ENCODE measurements around the gene DBF4B.
"Not testable (repeated sequence)": the region's sequence is repeated elsewhere in the genome, so short reads cannot be mapped to it uniquely, and the experiment has no call there.

DBF4B gene

GRCh38 chr17:44708401-44709263, at the start of gene DBF4B:
Gene DBF4B, plus strand, starts transcription at chr17:44708665. Its CDS starts 156 bp downstream, at chr17:44708821.
- peak; percentile 78 for DNase-seq

- DNase-seq = no peak
Observed at GRCh38 chr17:44661835-44662234, 46.6 kb upstream of the DBF4B start.

DNA sequence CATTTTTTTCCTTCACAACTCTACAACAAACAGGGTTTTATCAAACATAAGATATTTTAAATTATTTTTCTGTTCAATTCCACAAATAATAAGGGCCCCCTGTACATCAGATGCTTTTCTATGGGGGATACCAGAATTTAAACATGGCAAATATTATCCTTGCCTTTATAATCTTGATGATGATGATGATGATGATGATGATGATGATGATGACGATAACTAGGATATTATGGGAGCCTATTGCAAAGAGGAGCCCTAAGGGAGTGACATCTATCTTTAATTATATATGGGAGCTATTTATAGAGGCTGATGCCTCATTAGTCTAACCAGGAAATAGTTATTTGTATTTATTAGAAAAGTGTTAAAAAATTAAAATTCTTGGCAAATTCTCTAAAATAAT, 45.4 kb upstream of the DBF4B start:
- no peak for DNase-seq

GRCh38 chr17:44664867-44665266, 43.6 kb upstream of the DBF4B start:
- no peak for DNase-seq

- DNase-seq = no peak
Observed at GRCh38 chr17:44666006-44666405, 42.5 kb upstream of the DBF4B start.

DNA sequence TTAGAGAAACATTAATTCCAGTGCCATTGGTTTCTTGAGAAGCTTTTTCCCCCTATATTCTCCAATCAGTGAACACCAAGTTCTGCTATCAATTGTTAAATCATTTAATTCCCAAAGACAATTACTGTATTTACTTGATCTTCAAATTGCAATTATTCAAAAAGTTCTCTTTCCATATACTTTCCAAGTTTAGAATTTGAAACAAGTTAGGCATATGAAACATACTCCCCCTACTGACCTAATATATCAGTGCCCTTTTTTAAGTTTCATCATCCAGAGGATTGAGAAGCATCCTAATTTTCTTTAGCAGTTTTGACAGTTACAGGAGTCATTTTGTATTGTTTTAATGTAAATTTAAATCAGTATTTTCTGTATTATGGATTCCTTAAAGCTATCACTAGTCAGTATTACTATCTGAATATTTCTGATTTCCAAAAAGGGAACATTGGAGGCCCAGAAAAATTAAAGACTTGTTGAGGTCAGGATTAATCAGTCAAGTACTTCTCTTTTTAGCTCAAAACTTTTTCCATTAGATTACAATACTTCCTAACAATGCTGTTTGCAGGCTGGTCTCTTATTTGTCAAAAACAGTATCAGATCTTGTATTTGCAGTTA, 35.9 kb upstream of the DBF4B start:
- DNase-seq = no peak

DNA sequence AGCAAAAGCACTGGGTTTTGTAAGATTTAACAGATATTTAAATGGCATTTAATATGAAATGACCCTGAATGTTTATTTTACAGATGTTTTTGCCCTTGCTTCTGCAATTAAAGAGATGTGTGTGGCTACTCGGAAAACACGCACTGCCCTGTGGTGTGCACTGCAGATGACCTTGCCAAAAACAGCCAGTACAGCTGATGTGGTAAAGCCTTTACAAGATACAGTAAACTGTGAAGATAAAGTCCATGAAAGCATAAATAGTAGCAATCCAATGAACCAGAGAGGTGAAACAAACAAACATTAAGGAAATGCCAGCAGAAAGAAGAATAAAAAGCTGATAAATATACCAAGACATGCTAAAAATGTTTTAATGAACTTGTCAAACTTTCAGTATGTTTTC, 34.6 kb upstream of the DBF4B start:
- DNase-seq = no peak

DNA sequence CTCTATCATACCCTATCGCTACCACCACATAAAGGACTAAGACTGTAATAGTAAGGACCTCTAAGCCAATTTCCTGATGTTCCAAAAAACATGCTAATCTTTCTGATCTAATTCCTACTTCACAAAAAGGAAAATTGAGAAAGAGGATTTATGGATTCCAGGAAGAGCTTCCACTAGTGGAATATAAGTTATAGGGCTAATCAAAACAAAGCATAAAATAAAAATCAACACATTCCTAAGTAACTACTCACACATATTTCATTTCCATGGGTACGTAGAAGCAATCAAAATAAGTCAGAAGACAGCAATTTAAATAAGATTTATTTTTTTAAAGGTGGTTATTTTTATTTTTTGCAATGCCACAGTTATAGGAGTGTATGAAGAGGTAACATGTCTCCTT, 31.3 kb upstream of the DBF4B start:
- DNase-seq = no peak

- not testable (repeated sequence) for DNase-seq
Observed at GRCh38 chr17:44683303-44683702, 25.2 kb upstream of the DBF4B start.

DNA sequence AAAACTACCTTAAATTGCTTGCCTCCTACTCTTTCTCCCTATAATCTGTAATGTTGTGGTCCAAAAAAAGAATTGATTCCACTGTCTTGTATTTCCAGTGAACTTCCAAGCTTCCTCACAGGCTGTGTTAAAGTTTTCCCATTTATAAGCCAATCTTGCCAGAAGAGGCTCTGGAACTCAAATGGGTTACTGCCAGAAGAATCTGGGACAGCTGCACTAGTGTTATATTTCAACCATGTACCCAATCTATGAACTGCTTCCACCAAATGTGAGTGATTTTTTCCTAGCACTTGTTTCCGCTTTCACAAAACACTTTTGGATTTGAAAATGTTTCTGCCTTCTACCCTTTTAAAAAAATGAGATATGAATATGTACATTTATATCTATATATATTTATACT, 20.7 kb upstream of the DBF4B start:
- no peak for DNase-seq

- no peak for DNase-seq
Observed at GRCh38 chr17:44688200-44688599, 20.3 kb upstream of the DBF4B start.

DNA sequence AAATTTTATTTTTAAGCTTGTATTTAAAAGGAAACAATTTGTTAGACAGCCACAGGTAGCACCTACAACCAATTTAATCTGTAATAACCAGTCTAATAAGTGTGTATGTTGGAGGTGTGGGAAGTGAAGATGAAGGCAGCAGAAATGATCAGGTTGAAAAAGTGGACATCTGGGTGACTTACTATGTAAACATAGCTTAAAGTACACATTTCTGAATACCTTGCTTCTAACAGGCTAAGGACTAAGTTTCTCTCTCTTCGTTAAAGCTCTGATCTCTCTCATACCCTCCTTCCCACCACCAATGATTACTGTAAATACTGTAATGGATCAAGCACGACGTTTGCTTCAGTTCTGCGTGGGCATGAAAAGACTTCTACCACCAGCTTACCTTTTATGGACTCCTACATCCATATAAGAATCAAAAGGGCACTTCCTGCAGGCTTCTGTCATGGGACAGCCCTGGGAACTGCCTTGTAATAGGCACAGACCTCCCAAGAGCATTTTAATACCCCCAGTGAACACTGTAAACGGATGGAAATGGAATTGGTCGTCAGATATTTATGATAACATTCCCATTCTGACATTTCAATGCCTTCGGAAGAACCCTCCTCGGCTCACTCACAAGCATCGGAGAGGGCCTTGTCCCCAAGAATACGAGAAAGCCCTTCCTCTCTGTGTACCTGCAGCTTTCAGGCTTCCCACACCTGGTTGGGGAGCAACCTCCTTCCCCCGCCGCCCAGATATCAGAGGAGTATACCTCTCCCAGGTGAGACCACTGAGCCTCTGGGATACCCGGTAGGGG, 19.6 kb upstream of the DBF4B start:
- no peak for DNase-seq

- peak; percentile 95 for DNase-seq
Observed at GRCh38 chr17:44689477-44690217, 18.8 kb upstream of the DBF4B start, which contains the start of gene CCDC43. Gene CCDC43, minus strand, starts transcription at chr17:44689776. Its CDS starts 23 bp downstream, at chr17:44689753.

GRCh38 chr17:44690746-44691306, 17.6 kb upstream of the DBF4B start:
- DNase-seq = not testable (repeated sequence)

DNA sequence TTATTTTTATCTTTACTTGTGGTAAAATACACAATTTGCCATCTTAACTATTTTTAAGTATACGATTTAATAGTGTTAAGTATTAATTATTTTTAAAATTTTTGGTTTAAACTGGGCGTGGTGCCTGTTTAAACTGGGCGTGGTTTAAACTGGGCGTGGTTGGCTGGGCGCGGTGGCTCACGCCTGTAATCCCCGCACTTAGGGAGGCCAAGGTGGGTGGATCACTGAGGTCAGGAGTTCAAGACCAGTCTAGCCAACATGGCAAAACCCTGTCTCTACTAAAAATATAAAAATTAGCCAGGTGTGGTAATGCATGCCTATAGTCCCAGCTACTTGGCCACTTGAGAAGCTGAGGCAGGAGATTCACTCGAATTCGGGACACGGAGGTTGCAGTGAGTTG, 14.9 kb upstream of the DBF4B start:
- no peak for DNase-seq

DNA sequence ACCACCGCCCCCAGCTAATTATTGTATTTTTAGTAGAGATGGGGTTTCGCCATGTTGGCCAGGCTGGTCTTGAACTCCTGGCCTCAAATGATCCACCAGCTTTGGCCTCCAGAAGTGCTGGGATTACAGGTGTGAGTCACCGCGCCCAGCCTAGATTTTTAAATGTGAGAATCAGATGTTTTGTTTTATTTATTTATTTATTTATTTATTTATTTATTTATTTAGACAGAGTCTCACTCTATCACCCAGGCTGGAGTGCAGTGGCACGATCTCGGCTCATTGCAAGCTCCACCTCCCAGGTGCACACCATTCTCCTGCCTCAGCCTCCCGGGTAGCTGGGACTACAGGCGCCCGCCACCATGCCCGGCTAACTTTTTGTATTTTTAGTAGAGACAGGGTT, 8.2 kb upstream of the DBF4B start:
- not testable (repeated sequence) for DNase-seq

DNA sequence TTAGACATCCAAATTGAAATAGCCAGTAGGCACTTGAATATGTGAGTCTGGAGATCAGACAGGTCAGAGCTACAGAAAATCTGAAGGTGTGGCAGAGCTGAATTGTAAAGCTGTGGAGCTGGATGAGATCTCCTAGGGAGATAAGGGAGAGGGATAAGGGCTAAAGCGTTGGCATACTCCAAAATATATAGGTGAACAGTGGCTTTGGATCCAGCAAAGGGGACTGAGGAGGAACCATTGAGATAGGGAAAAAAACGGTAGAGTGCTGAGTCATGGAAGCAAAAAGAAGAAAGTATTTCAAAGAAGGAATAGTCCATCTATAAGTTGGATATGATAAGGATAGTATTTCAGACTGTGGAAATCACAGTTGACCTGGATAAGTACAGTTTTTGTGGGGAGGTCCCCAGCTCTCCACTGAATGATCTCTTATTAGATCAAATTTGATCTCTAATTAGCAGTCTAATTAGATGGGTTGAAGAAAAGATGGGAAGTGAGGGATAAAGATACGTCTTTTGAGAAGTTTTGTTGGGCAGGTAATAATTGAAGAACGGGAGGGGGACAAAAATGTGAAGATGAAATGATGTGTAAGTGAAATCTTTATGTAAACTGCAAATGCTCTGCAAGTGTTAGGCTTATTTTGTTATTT, 587 bp upstream of the DBF4B start:
- no peak for DNase-seq

DNA sequence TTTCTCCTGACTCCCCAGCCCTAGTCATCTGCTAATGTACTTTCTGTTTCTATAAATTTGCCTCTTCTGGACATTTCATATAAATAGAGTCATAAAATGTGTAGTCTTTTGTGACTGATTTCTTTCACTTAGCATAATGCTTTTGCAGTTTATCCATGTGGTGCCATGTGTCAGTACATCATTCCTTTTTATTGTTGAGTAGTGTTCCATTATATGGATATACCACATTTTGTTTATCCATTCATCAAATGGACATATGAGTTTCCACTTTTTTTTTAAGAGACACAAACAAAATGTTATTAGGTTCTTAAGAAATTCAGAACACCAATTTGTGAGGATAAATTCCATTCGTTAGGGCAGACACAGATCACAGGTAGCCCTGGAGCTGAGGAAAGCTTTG, 11.0 kb downstream of the DBF4B start:
- no peak for DNase-seq

DNA sequence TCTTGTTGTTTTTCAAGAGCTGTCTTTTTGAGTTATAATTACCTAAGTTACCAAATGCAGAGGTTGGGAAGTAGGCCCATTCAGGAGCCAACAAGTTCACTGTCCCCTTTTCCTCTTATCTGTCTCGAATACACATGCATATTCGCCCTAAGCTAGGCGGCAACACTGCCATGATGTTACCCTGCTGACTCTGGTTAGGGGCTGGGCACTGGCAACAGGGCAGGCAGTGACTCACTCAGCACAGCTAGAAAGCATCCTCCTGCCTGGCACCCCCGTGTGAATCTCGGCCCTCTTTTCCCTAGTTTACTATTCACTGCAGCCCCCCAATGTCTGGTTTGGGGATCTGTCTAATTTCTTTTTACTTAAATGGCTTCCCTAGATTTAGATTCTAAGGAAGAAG, 13.8 kb downstream of the DBF4B start:
- no peak for DNase-seq

- not testable (repeated sequence) for DNase-seq
Observed at GRCh38 chr17:44726121-44726520, 17.7 kb downstream of the DBF4B start.

GRCh38 chr17:44733753-44734152, 25.3 kb downstream of the DBF4B start:
- no peak for DNase-seq

- no peak for DNase-seq
Observed at GRCh38 chr17:44734272-44734671, 25.8 kb downstream of the DBF4B start.

Data from T1000 (cell line).